Measurements from ENCODE around the gene MED13. TPM values are rescaled to one million over a fixed set of nuclear protein-coding genes. Genes with fewer than 3 reads are reported as not detected.

MED13 gene
- total and polyA plus RNA-seq, 4 donors = 6.6 to 64.0 (median 26.0) TPM

- no peaks in the 10 kb centered on the region for H3K9me3 ChIP-seq (ENCODE audit: control insufficient read depth in 4 of 4, low read length in 3 of 4)
- H3K27ac ChIP-seq (ENCODE audit: low read depth in 1 of 2, low read length in 2 of 2) = peak overlapping the region; percentile 86 to 100
- DNase-seq (ENCODE audit: low spot score) = no peak
- H3K4me3 ChIP-seq (ENCODE audit: low read depth in 1 of 3, low read length in 3 of 3) = peak overlapping the region; percentile 82 to 98 (median 86)
- TF ChIP-seq HNF4G (IDR thresholded peaks at IDR 0.05) (no peak), EGR1 (IDR thresholded peaks at IDR 0.05; ENCODE audit: low read depth in 2 of 2) (no peak), REST (IDR thresholded peaks at IDR 0.05) (no peak), SP1 (IDR thresholded peaks at IDR 0.05) (no peak), FOXA1 (IDR thresholded peaks at IDR 0.05) (no peak), ATF3 (IDR thresholded peaks at IDR 0.05) (no peak)
- TF ChIP-seq, protein P1, sequence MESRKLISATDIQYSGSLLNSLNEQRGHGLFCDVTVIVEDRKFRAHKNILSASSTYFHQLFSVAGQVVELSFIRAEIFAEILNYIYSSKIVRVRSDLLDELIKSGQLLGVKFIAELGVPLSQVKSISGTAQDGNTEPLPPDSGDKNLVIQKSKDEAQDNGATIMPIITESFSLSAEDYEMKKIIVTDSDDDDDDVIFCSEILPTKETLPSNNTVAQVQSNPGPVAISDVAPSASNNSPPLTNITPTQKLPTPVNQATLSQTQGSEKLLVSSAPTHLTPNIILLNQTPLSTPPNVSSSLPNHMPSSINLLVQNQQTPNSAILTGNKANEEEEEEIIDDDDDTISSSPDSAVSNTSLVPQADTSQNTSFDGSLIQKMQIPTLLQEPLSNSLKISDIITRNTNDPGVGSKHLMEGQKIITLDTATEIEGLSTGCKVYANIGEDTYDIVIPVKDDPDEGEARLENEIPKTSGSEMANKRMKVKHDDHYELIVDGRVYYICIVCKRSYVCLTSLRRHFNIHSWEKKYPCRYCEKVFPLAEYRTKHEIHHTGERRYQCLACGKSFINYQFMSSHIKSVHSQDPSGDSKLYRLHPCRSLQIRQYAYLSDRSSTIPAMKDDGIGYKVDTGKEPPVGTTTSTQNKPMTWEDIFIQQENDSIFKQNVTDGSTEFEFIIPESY (IDR thresholded peaks at IDR 0.05) = no peak
- WGBS = under 1% methylated on average over 5 of the region's 5 CpGs
- no peaks in the 10 kb centered on the region for H3K36me3 ChIP-seq (ENCODE audit: control insufficient read depth in 4 of 4, insufficient read depth in 3 of 4, low read depth in 1 of 4, low read length in 3 of 4)
- H3K4me1 ChIP-seq (ENCODE audit: control insufficient read depth in 4 of 4, insufficient read depth in 4 of 4, low read length in 3 of 4) = peaks cover 17 to 67% (median 56%) of the 10 kb centered on the region in 4 donors
- H3K27me3 ChIP-seq (ENCODE audit: control insufficient read depth in 4 of 4, insufficient read depth in 4 of 4, low read length in 3 of 4) = no peaks in the 10 kb centered on the region
- peak overlapping the region; percentile 69 to 92 for H3K9ac ChIP-seq (ENCODE audit: low read depth in 1 of 2, low read length in 2 of 2)
These were observed 868 bp downstream of the MED13 start for GRCh38 chr17:62064029-62064790.

- peak overlapping the region; percentile 8 to 69 for H3K9ac ChIP-seq (ENCODE audit: low read depth in 1 of 2, low read length in 2 of 2)
- H3K4me3 ChIP-seq (ENCODE audit: low read depth in 1 of 3, low read length in 3 of 3) = peak overlapping the region; percentile 36 to 86 (median 49)
- no peaks in the 10 kb centered on the region for H3K27me3 ChIP-seq (ENCODE audit: control insufficient read depth in 4 of 4, insufficient read depth in 4 of 4, low read length in 3 of 4)
- peaks cover 0 to 3% (median 0%) of the 10 kb centered on the region in 4 donors for H3K36me3 ChIP-seq (ENCODE audit: control insufficient read depth in 4 of 4, insufficient read depth in 3 of 4, low read depth in 1 of 4, low read length in 3 of 4)
- 61% methylated on average over 3 of the region's 3 CpGs for WGBS
- no peak for TF ChIP-seq ATF3 (IDR thresholded peaks at IDR 0.05)
- TF ChIP-seq EGR1 (IDR thresholded peaks at IDR 0.05; ENCODE audit: low read depth in 2 of 2) = no peak
- no peak for TF ChIP-seq JUND (IDR thresholded peaks at IDR 0.05)
- H3K9me3 ChIP-seq (ENCODE audit: control insufficient read depth in 4 of 4, low read length in 3 of 4) = no peaks in the 10 kb centered on the region
- peaks cover 19 to 77% (median 63%) of the 10 kb centered on the region in 4 donors for H3K4me1 ChIP-seq (ENCODE audit: control insufficient read depth in 4 of 4, insufficient read depth in 4 of 4, low read length in 3 of 4)
- DNase-seq (ENCODE audit: low spot score) = no peak
- H3K27ac ChIP-seq (ENCODE audit: low read depth in 1 of 2, low read length in 2 of 2) = peak overlapping the region; percentile 23 to 41
These were observed 2.1 kb downstream of the MED13 start for GRCh38 chr17:62062944-62063343.

DNA sequence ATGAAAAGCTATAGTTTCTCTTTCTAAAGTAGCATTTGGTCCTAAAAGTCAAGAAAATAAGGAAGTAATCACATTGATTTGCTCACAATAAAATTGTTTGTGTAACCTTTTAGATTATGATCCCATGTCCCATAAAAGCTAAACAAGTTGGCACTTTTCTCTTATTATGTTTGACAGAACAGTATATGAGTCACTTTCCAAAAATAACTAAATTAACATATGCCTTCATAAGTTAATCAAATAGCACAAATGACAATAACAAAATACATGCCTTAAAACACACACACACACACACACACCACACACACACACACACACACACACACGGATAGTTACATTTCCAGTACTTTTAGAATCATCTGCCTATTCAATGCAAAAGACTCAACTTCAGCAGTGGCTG lies 2.8 kb downstream of the MED13 start:
- peaks cover 19 to 76% (median 62%) of the 10 kb centered on the region in 4 donors for H3K4me1 ChIP-seq (ENCODE audit: control insufficient read depth in 4 of 4, insufficient read depth in 4 of 4, low read length in 3 of 4)
- H3K36me3 ChIP-seq (ENCODE audit: control insufficient read depth in 4 of 4, insufficient read depth in 3 of 4, low read depth in 1 of 4, low read length in 3 of 4) = peaks cover 0 to 3% (median 0%) of the 10 kb centered on the region in 4 donors
- H3K4me3 ChIP-seq (ENCODE audit: low read depth in 1 of 3, low read length in 3 of 3) = peak overlapping the region in 2 of 3 donors; percentile 36 to 49
- WGBS = 2% methylated on average over 1 of the region's 1 CpG
- peak overlapping the region; percentile 23 to 41 for H3K27ac ChIP-seq (ENCODE audit: low read depth in 1 of 2, low read length in 2 of 2)
- peak overlapping the region; percentile 8 to 69 for H3K9ac ChIP-seq (ENCODE audit: low read depth in 1 of 2, low read length in 2 of 2)
- TF ChIP-seq JUND (IDR thresholded peaks at IDR 0.05) (no peak), YY1 (IDR thresholded peaks at IDR 0.05) (no peak), NR2F2 (IDR thresholded peaks at IDR 0.05) (no peak)
- DNase-seq (ENCODE audit: low spot score) = no peak
- H3K27me3 ChIP-seq (ENCODE audit: control insufficient read depth in 4 of 4, insufficient read depth in 4 of 4, low read length in 3 of 4) = no peaks in the 10 kb centered on the region
- H3K9me3 ChIP-seq (ENCODE audit: control insufficient read depth in 4 of 4, low read length in 3 of 4) = no peaks in the 10 kb centered on the region

Data from liver (tissue), 9 donors.